GM12878 (cell line): ENCODE measurements around the gene IRF6.

Experiments used
- CHD1 ChIP-seq: IDR thresholded peaks from 2 replicates; pipeline ENCODE4 v1.6.1; 2012; ENCODE audit warnings: low read depth, low read length, improper control_type of control experiment
- CREM ChIP-seq: IDR thresholded peaks from 2 replicates; pipeline ENCODE4 v1.6.1; 2014; ENCODE audit warnings: antibody characterized with exemption, low read depth
- EZH2 ChIP-seq: IDR thresholded peaks from 2 replicates; pipeline ENCODE4 v1.6.1; 2012; ENCODE audit warnings: low read depth, mild to moderate bottlenecking, control low read depth, inconsistent platforms, low read length, borderline replicate concordance; ENCODE audit not compliant: control insufficient read depth
- MXI1 ChIP-seq: fragments of 150-350 bp; IDR thresholded peaks from 2 replicates; pipeline ENCODE4 v1.6.1; 2011; ENCODE audit warnings: low read depth, mild to moderate bottlenecking, inconsistent platforms, low read length, improper control_type of control experiment
- PAX5 ChIP-seq: IDR thresholded peaks from 2 replicates; pipeline ENCODE4 v1.6.1; 2011; ENCODE audit warnings: low read depth, low read length, borderline replicate concordance
- POLR2AphosphoS5 ChIP-seq: IDR thresholded peaks from 2 replicates; pipeline ENCODE4 v1.6.1; 2011; ENCODE audit warnings: mild to moderate bottlenecking, low read length, inconsistent platforms
- RBBP5 ChIP-seq: fragments of 200-600 bp; sonication (generic); conservative IDR thresholded peaks from 2 replicates; pipeline ENCODE4 v1.6.1; 2016
- TF ChIP-seq, protein P1 (sequence below): fragments of 450-650 bp; IDR thresholded peaks from 2 replicates; pipeline ENCODE4 v1.6.1; 2018; ENCODE audit warnings: borderline replicate concordance, mild to moderate bottlenecking; ENCODE audit not compliant: partially characterized antibody
- TF ChIP-seq, protein P2 (sequence below), 3 experiments: IDR thresholded peaks in 2 of 3; conservative IDR thresholded peaks in 1 of 3; 2 replicates each; pipeline ENCODE4 v1.5.1; 2011; ENCODE audit warnings: low read depth in 3 of 3, low read length in 3 of 3, mild to moderate bottlenecking in 3 of 3, control low read depth in 2 of 3, moderate library complexity in 2 of 3, inconsistent platforms in 1 of 3, mixed read lengths in 1 of 3; ENCODE audit not compliant: control insufficient read depth in 2 of 3, insufficient read depth in 1 of 3; ENCODE audit errors: extremely low read depth in 1 of 3
- TF ChIP-seq, protein P3 (sequence below): IDR thresholded peaks from 2 replicates; pipeline ENCODE4 v1.6.1; 2012; ENCODE audit warnings: low read length, inconsistent platforms

- no peak for TF ChIP-seq RBBP5
- TF ChIP-seq, protein P1, sequence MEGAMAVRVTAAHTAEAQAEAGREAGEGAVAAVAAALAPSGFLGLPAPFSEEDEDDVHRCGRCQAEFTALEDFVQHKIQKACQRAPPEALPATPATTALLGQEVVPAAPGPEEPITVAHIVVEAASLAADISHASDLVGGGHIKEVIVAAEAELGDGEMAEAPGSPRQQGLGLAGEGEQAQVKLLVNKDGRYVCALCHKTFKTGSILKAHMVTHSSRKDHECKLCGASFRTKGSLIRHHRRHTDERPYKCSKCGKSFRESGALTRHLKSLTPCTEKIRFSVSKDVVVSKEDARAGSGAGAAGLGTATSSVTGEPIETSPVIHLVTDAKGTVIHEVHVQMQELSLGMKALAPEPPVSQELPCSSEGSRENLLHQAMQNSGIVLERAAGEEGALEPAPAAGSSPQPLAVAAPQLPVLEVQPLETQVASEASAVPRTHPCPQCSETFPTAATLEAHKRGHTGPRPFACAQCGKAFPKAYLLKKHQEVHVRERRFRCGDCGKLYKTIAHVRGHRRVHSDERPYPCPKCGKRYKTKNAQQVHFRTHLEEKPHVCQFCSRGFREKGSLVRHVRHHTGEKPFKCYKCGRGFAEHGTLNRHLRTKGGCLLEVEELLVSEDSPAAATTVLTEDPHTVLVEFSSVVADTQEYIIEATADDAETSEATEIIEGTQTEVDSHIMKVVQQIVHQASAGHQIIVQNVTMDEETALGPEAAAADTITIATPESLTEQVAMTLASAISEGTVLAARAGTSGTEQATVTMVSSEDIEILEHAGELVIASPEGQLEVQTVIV: no peak
- TF ChIP-seq, protein P2, sequence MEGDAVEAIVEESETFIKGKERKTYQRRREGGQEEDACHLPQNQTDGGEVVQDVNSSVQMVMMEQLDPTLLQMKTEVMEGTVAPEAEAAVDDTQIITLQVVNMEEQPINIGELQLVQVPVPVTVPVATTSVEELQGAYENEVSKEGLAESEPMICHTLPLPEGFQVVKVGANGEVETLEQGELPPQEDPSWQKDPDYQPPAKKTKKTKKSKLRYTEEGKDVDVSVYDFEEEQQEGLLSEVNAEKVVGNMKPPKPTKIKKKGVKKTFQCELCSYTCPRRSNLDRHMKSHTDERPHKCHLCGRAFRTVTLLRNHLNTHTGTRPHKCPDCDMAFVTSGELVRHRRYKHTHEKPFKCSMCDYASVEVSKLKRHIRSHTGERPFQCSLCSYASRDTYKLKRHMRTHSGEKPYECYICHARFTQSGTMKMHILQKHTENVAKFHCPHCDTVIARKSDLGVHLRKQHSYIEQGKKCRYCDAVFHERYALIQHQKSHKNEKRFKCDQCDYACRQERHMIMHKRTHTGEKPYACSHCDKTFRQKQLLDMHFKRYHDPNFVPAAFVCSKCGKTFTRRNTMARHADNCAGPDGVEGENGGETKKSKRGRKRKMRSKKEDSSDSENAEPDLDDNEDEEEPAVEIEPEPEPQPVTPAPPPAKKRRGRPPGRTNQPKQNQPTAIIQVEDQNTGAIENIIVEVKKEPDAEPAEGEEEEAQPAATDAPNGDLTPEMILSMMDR (IDR thresholded peaks at IDR 0.05 in 2 of 3, conservative IDR thresholded peaks at IDR 0.05 in 1 of 3; ENCODE audit: control insufficient read depth in 2 of 3, extremely low read depth in 1 of 3, insufficient read depth in 1 of 3, low read depth in 3 of 3, low read length in 3 of 3): no peak
- TF ChIP-seq POLR2AphosphoS5: no peak
- TF ChIP-seq, protein P3, sequence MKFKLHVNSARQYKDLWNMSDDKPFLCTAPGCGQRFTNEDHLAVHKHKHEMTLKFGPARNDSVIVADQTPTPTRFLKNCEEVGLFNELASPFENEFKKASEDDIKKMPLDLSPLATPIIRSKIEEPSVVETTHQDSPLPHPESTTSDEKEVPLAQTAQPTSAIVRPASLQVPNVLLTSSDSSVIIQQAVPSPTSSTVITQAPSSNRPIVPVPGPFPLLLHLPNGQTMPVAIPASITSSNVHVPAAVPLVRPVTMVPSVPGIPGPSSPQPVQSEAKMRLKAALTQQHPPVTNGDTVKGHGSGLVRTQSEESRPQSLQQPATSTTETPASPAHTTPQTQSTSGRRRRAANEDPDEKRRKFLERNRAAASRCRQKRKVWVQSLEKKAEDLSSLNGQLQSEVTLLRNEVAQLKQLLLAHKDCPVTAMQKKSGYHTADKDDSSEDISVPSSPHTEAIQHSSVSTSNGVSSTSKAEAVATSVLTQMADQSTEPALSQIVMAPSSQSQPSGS: no peak
- no peak for TF ChIP-seq CREM
- TF ChIP-seq MXI1: no peak
- no peak for TF ChIP-seq CHD1
- TF ChIP-seq EZH2: no peak
- TF ChIP-seq PAX5: no peak
These were observed 35.1 kb downstream of the IRF6 start for GRCh38 chr1:209770636-209771415.
